Measurements from ENCODE around the gene PRSS3. TPM values are rescaled to one million over a fixed set of nuclear protein-coding genes. Genes with fewer than 3 reads are reported as not detected.
"Not testable (repeated sequence)": the region's sequence is repeated elsewhere in the genome, so short reads cannot be mapped to it uniquely, and the experiment has no call there.

The PRSS3 gene
- total RNA-seq (not detected), polyA plus RNA-seq (1.9 TPM)

DNA sequence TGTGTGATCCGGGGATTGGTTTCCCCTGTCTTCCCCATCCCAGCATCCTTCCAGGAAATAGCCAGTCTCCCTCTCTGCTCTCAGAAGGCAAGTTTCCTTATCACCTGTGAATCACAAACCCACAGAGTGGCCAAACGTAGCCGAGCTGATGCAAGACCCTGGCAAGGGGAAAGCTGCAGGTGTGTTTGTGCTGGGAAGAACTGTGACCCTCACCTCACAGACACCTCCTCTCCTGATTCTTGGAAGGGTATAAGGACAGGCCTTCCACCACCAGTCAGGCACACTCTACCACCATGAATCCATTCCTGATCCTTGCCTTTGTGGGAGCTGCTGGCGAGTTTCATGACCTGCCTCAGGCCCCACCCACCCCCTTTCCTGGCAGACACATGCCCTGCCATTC, at the start of gene PRSS3:
Gene PRSS3 (plus strand): TSS at position 281 of the 400 bp plus-strand sequence. CDS start 13 bp downstream, at position 294.
- DNase-seq (ENCODE audit: extremely low spot score): no peak
- no peaks in the 10 kb centered on the region for H3K36me3 ChIP-seq (ENCODE audit: insufficient read depth)
- H3K27ac ChIP-seq (ENCODE audit: low read depth): no peak within 1 kb of the TSS
- H3K4me3 ChIP-seq (ENCODE audit: low read depth, low read length): no peak within 1 kb of the TSS
- H3K4me1 ChIP-seq (ENCODE audit: insufficient read depth): no peaks in the 10 kb centered on the region
- WGBS: 72% methylated on average over 4 of the region's 4 CpGs

DNA sequence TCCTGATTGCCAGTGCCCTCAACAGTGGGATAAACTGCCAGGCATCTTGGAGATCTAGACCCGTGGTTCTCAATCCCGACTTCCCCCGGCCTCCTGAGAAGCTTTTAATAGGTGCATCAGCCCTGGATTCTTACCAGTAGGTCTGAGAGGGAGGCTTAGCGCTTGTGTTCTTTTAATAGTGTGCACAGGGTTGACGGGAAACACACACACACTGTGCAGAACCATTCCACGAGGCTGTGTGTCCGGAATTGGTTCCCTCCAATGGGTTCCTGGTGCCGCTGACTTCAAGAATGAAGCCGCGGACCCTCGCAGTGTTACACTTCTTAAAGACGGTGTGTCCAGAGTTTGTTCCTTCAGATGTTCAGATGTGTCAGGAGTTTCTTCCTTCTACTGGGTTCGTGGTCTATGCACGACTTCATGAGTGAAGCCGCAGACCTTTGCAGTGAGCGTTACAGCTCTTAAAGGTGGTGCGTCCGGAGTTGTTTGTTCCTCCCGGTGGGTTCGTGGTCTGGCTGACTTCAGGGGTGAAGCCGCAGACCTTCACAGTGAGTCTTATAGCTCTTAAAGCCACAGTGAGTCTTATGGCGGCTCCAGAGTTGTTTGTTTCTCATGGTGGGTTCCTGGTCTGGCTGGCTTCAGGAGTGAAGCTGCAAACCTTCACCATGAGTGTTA, 46.6 kb upstream of the PRSS3 start:
- H3K4me3 ChIP-seq (ENCODE audit: low read depth, low read length): no peak overlapping the region
- WGBS: 85% methylated on average over 22 of the region's 22 CpGs
- no peaks in the 10 kb centered on the region for H3K4me1 ChIP-seq (ENCODE audit: insufficient read depth)
- H3K27ac ChIP-seq (ENCODE audit: low read depth): no peak overlapping the region
- DNase-seq (ENCODE audit: extremely low spot score): no peak
- H3K36me3 ChIP-seq (ENCODE audit: insufficient read depth): no peaks in the 10 kb centered on the region

DNA sequence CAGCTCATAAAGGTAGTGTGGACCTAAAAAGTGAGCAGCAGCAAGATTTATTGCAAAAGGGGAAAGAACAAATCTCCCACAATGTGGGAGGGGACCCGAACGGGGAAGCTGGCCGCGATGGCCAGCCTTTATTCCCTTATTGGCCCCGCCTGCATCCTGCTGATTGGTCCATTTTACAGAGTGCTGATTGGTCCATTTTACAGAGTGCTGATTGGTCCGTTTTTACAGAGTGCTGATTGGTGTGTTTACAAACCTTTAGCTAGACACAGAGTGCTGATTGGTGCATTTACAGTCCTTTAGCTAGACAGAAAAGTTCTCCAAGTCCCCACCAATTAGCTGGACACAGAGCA, 46.1 kb upstream of the PRSS3 start:
- not testable (repeated sequence) for H3K27ac ChIP-seq (ENCODE audit: low read depth); H3K4me3 ChIP-seq (ENCODE audit: low read depth, low read length); H3K36me3 ChIP-seq (ENCODE audit: insufficient read depth); DNase-seq (ENCODE audit: extremely low spot score); H3K4me1 ChIP-seq (ENCODE audit: insufficient read depth)
- 83% methylated on average over 6 of the region's 6 CpGs for WGBS

GRCh38 chr9:33750307-33750838, 45.0 kb upstream of the PRSS3 start:
- WGBS: 7% methylated on average over 35 of the region's 35 CpGs
- no peak for DNase-seq (ENCODE audit: extremely low spot score)
- H3K36me3 ChIP-seq (ENCODE audit: insufficient read depth): no peaks in the 10 kb centered on the region
- no peak overlapping the region for H3K27ac ChIP-seq (ENCODE audit: low read depth)
- H3K4me3 ChIP-seq (ENCODE audit: low read depth, low read length): peak overlapping the region; percentile 2
- no peaks in the 10 kb centered on the region for H3K4me1 ChIP-seq (ENCODE audit: insufficient read depth)

- 4% methylated on average over 31 of the region's 31 CpGs for WGBS
- Histone ChIP-seq H3K4me3 (ENCODE audit: low read depth, low read length) (peak overlapping the region; percentile 2), H3K27ac (ENCODE audit: low read depth) (no peak overlapping the region), H3K36me3 (ENCODE audit: insufficient read depth) (no peaks in the 10 kb centered on the region), H3K4me1 (ENCODE audit: insufficient read depth) (no peaks in the 10 kb centered on the region)
- no peak for DNase-seq (ENCODE audit: extremely low spot score)
Measured at GRCh38 chr9:33750839-33751339, 44.5 kb upstream of the PRSS3 start.

- H3K4me3 ChIP-seq (ENCODE audit: low read depth, low read length): no peak overlapping the region
- H3K4me1 ChIP-seq (ENCODE audit: insufficient read depth): no peaks in the 10 kb centered on the region
- WGBS: 53% methylated on average over 12 of the region's 12 CpGs
- H3K36me3 ChIP-seq (ENCODE audit: insufficient read depth): no peaks in the 10 kb centered on the region
- DNase-seq (ENCODE audit: extremely low spot score): no peak
- no peak overlapping the region for H3K27ac ChIP-seq (ENCODE audit: low read depth)
Measured at GRCh38 chr9:33751536-33752129, 43.7 kb upstream of the PRSS3 start.

- DNase-seq (ENCODE audit: extremely low spot score): no peak
- H3K4me3 ChIP-seq (ENCODE audit: low read depth, low read length): no peak overlapping the region
- no peaks in the 10 kb centered on the region for H3K4me1 ChIP-seq (ENCODE audit: insufficient read depth)
- H3K36me3 ChIP-seq (ENCODE audit: insufficient read depth): no peaks in the 10 kb centered on the region
- WGBS: 59% methylated on average over 4 of the region's 4 CpGs
- no peak overlapping the region for H3K27ac ChIP-seq (ENCODE audit: low read depth)
Measured at GRCh38 chr9:33752130-33752637, 43.2 kb upstream of the PRSS3 start.

GRCh38 chr9:33752789-33753188, 42.6 kb upstream of the PRSS3 start:
- 60% methylated on average over 5 of the region's 5 CpGs for whole genome bisulfite sequencing
- H3K4me1 ChIP-seq (ENCODE audit: insufficient read depth); H3K27ac ChIP-seq (ENCODE audit: low read depth); H3K4me3 ChIP-seq (ENCODE audit: low read depth, low read length); DNase-seq (ENCODE audit: extremely low spot score); H3K36me3 ChIP-seq (ENCODE audit: insufficient read depth): not testable (repeated sequence)

- DNase-seq (ENCODE audit: extremely low spot score); H3K4me3 ChIP-seq (ENCODE audit: low read depth, low read length); H3K27ac ChIP-seq (ENCODE audit: low read depth); H3K4me1 ChIP-seq (ENCODE audit: insufficient read depth); H3K36me3 ChIP-seq (ENCODE audit: insufficient read depth): not testable (repeated sequence)
- 67% methylated on average over 2 of the region's 2 CpGs for WGBS
Measured at GRCh38 chr9:33759648-33760047, 35.7 kb upstream of the PRSS3 start.

DNA sequence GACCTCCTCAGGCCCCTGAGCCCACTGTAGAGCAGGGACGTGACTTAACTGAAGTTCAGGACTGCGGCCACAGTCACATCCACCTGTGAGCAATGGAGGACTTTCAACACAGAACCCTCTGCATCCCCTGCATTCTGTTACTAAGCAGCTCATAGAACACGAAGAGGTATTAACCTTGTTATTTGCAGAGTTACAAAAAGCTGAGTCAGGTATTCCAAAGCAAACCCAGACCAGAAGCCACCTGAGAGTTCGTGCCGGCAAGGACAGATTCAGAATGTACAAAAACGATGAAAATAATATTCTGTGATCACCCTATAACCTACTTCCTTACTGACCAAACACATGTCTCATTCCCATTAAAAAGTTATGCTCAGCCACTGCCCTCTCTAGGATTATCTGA, 33.0 kb upstream of the PRSS3 start:
- no peak overlapping the region for H3K27ac ChIP-seq (ENCODE audit: low read depth)
- no peaks in the 10 kb centered on the region for H3K36me3 ChIP-seq (ENCODE audit: insufficient read depth)
- no peak for DNase-seq (ENCODE audit: extremely low spot score)
- 75% methylated on average over 6 of the region's 6 CpGs for WGBS
- no peak overlapping the region for H3K4me3 ChIP-seq (ENCODE audit: low read depth, low read length)
- H3K4me1 ChIP-seq (ENCODE audit: insufficient read depth): no peaks in the 10 kb centered on the region

DNA sequence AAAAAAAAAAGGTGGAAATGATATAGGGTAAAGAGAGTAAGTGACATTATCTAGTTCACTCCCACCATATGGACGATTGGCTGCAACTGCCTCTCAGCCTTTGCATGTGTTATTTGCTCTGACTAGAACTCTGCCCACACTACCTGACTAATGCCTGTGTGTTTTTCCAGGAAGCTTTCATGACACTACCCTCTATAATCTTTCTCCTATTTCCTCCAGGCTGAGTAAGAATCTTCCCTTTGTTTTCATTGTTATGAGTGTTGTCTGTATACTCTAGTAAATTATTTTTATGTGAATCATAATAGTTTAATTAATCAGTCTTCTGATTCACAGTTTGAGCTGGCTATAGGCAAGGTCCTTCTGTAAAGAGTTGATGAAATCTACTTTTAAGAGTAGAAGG, 31.7 kb upstream of the PRSS3 start:
- not testable (repeated sequence) for H3K27ac ChIP-seq (ENCODE audit: low read depth); DNase-seq (ENCODE audit: extremely low spot score)
- WGBS: 55% methylated on average over 1 of the region's 1 CpG

GRCh38 chr9:33765411-33765810, 29.9 kb upstream of the PRSS3 start:
- WGBS: 89% methylated on average over 3 of the region's 3 CpGs
- Histone ChIP-seq H3K4me3 (ENCODE audit: low read depth, low read length) (no peak overlapping the region), H3K27ac (ENCODE audit: low read depth) (no peak overlapping the region), H3K36me3 (ENCODE audit: insufficient read depth) (no peaks in the 10 kb centered on the region), H3K4me1 (ENCODE audit: insufficient read depth) (no peaks in the 10 kb centered on the region)
- DNase-seq (ENCODE audit: extremely low spot score): no peak

More for the DNA sequence above, 31.7 kb upstream of the PRSS3 start:
- not testable (repeated sequence) for H3K4me1 ChIP-seq (ENCODE audit: insufficient read depth); H3K4me3 ChIP-seq (ENCODE audit: low read depth, low read length); H3K36me3 ChIP-seq (ENCODE audit: insufficient read depth)

GRCh38 chr9:33770156-33770880, 25.0 kb upstream of the PRSS3 start:
- H3K36me3 ChIP-seq (ENCODE audit: insufficient read depth); H3K4me1 ChIP-seq (ENCODE audit: insufficient read depth); H3K27ac ChIP-seq (ENCODE audit: low read depth); H3K4me3 ChIP-seq (ENCODE audit: low read depth, low read length); DNase-seq (ENCODE audit: extremely low spot score): not testable (repeated sequence)
- WGBS: 91% methylated on average over 3 of the region's 3 CpGs

Measured in urinary bladder (tissue), 4 donors.